GM23248 (cell line): ENCODE measurements around the gene TOM1.

Experiments
- EZH2 ChIP-seq: fragments of 200-600 bp; sonication (generic); IDR thresholded peaks from 2 replicates; pipeline ENCODE4 v1.6.1; 2018; ENCODE audit warnings: antibody characterized with exemption, mild to moderate bottlenecking; ENCODE audit not compliant: insufficient read depth, poor library complexity, severe bottlenecking
- EZH2phosphoT487 ChIP-seq: fragments of 200-600 bp; sonication (generic); IDR thresholded peaks from 2 replicates; pipeline ENCODE4 v1.6.1; 2018; ENCODE audit warnings: antibody characterized with exemption, moderate library complexity, mild to moderate bottlenecking, low read depth; ENCODE audit not compliant: insufficient read depth

GRCh38 chr22:35250156-35250555, 49.5 kb upstream of the TOM1 start:
- TF ChIP-seq EZH2phosphoT487 (no peak), EZH2 (no peak)
